H1 (cell line): ENCODE measurements around the gene DAP. TPM values are rescaled to one million over a fixed set of nuclear protein-coding genes. Genes with fewer than 3 reads are reported as not detected.

Experiments used
- CBX5 ChIP-seq: fragments of 300-800, 300-1000 bp; sonication (generic); IDR thresholded peaks from 2 replicates; pipeline ENCODE4 v1.7.1; 2016; ENCODE audit warnings: antibody characterized with exemption, low read length, low read depth
- CHD1 ChIP-seq: IDR thresholded peaks from 2 replicates; pipeline ENCODE4 v1.6.1; 2012; ENCODE audit warnings: low read depth, low read length, improper control_type of control experiment
- KDM5A ChIP-seq: fragments of 200-600 bp; IDR thresholded peaks from 2 replicates; pipeline ENCODE4 v1.7.1; 2012; ENCODE audit warnings: mild to moderate bottlenecking, low read length, inconsistent platforms, mixed read lengths
- NANOG ChIP-seq: IDR thresholded peaks from 2 replicates; pipeline ENCODE4 v1.6.1; 2011; ENCODE audit warnings: low read length, low read depth, mild to moderate bottlenecking, inconsistent platforms; ENCODE audit not compliant: insufficient read depth, poor library complexity, severe bottlenecking
- RXRA ChIP-seq: IDR thresholded peaks from 2 replicates; pipeline ENCODE4 v1.6.1; 2011; ENCODE audit warnings: low read depth, mild to moderate bottlenecking, low read length, moderate library complexity; ENCODE audit not compliant: insufficient read depth
- SIRT6 ChIP-seq: IDR thresholded peaks from one replicate; pipeline ENCODE4 v1.7.1; 2012; ENCODE audit warnings: low read length, inconsistent platforms
- SUZ12 ChIP-seq: fragments of 200-600 bp; sonication (generic); IDR thresholded peaks from 2 replicates; pipeline ENCODE4 v1.6.1; 2012; ENCODE audit warnings: mild to moderate bottlenecking, inconsistent platforms, low read length, moderate library complexity, mixed read lengths
- polyA plus RNA-seq, 7 experiments: library from polyadenylated mRNA; depleted of rRNA in 3 of 7; stranded (reverse) in 5 of 7; unstranded in 2 of 7; fragments of >200 nt in 5 of 7; fragments of 200-250 nt in 2 of 7; gene quantifications; 1 replicate in 5 of 7; 2 replicates in 1 of 7; 4 replicates in 1 of 7; pipeline versions ENCODE4 v1.2.1 to v1.2.3, GENCODE V29; 2011 to 2013; ENCODE audit warnings: missing spikeins in 2 of 7, mixed read lengths in 2 of 7
- total RNA-seq: library from RNA; stranded (reverse); fragmentation: NEBNext Ultra II Directional; extraction: Animal tissue kit (Norgen Biotek cat#: 25700); gene quantifications from 2 replicates; pipeline ENCODE4 v1.2.1, GENCODE V29; 2021
- TF ChIP-seq, protein P1 (sequence below), 3 experiments: IDR thresholded peaks; 1 replicate in 2 of 3; 2 replicates in 1 of 3; pipeline versions ENCODE4 v1.5.1 to v1.6.1; 2011; ENCODE audit warnings: low read length in 3 of 3, mild to moderate bottlenecking in 3 of 3, inconsistent platforms in 2 of 3, low read depth in 1 of 3, moderate library complexity in 1 of 3; ENCODE audit not compliant: insufficient read depth in 1 of 3; ENCODE audit errors: control extremely low read depth in 1 of 3

Gene DAP
- total and polyA plus RNA-seq, 2 of the 8 experiments (the other 6 are each of a cell fraction or from before 2014, with no cell fraction given): 26.2 to 44.4 TPM

DNA sequence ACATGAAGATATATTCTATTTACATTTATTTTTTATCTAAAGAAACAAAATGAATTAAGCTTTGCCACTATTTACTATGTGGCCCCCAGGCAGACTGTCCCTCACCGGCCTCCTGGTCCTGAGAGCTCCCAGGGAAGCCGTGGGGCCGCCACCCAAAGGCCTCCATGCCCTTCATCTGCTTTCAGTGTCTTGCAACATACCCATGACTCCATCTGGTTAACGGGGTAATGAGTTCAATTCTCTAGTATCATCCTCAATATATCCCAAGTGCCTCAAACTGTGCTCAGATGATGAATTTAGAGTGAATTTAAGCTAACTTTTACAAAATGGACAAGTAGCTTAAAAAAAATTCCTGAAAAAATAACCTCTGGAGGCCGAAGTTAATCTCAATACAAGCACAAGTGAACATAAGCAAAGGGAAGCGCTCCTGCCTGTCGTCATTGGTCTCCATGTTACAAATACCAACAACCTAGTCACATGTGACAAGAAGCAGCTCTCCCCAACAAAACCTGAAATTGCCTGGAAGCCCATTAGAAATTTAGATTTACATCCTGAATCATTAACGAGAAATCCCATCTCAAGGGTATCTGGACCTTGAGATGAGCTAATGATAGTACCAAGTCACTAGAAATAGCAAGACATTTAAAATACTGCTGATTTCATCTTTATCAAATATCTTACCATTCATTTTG is 26.1 kb downstream of the DAP start (continued):
- TF ChIP-seq, protein P1, sequence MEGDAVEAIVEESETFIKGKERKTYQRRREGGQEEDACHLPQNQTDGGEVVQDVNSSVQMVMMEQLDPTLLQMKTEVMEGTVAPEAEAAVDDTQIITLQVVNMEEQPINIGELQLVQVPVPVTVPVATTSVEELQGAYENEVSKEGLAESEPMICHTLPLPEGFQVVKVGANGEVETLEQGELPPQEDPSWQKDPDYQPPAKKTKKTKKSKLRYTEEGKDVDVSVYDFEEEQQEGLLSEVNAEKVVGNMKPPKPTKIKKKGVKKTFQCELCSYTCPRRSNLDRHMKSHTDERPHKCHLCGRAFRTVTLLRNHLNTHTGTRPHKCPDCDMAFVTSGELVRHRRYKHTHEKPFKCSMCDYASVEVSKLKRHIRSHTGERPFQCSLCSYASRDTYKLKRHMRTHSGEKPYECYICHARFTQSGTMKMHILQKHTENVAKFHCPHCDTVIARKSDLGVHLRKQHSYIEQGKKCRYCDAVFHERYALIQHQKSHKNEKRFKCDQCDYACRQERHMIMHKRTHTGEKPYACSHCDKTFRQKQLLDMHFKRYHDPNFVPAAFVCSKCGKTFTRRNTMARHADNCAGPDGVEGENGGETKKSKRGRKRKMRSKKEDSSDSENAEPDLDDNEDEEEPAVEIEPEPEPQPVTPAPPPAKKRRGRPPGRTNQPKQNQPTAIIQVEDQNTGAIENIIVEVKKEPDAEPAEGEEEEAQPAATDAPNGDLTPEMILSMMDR (IDR thresholded peaks at IDR 0.05; ENCODE audit: control extremely low read depth in 1 of 3, insufficient read depth in 1 of 3, low read depth in 1 of 3, low read length in 3 of 3): no peak
- TF ChIP-seq SIRT6 (no peak), SUZ12 (no peak), KDM5A (no peak), CBX5 (no peak), CHD1 (no peak), RXRA (no peak), NANOG (no peak)
